ENCODE results near the gene AGPAT3.

The AGPAT3 gene

GRCh38 chr21:43975469-43976098 lies 110.6 kb downstream of the AGPAT3 start:
- DNase-seq (ENCODE audit: low spot score): peak; percentile 90

- DNase-seq (ENCODE audit: low spot score): no peak
Measured at GRCh38 chr21:43976661-43977060, 111.6 kb downstream of the AGPAT3 start.

GRCh38 chr21:43978060-43978459 lies 113.0 kb downstream of the AGPAT3 start:
- DNase-seq (ENCODE audit: low spot score): no peak

GRCh38 chr21:43979654-43980053 lies 114.6 kb downstream of the AGPAT3 start:
- DNase-seq (ENCODE audit: low spot score): no peak

GRCh38 chr21:43981151-43981870 lies 116.3 kb downstream of the AGPAT3 start:
- DNase-seq (ENCODE audit: low spot score): no peak

- DNase-seq (ENCODE audit: low spot score): no peak
Measured at GRCh38 chr21:43981871-43982210, 116.8 kb downstream of the AGPAT3 start.

- no peak for DNase-seq (ENCODE audit: low spot score)
Measured at GRCh38 chr21:43982489-43983078, 117.6 kb downstream of the AGPAT3 start.

- no peak for DNase-seq (ENCODE audit: low spot score)
Measured at GRCh38 chr21:43983390-43983789, 118.4 kb downstream of the AGPAT3 start.

GRCh38 chr21:43983860-43984420 lies 118.9 kb downstream of the AGPAT3 start:
- DNase-seq (ENCODE audit: low spot score): no peak

GRCh38 chr21:43984905-43985689 lies 120.1 kb downstream of the AGPAT3 start:
- no peak for DNase-seq (ENCODE audit: low spot score)

GRCh38 chr21:43985690-43986251 lies 120.7 kb downstream of the AGPAT3 start:
- no peak for DNase-seq (ENCODE audit: low spot score)

GRCh38 chr21:43986544-43987451 lies 121.8 kb downstream of the AGPAT3 start:
- DNase-seq (ENCODE audit: low spot score): no peak

- no peak for DNase-seq (ENCODE audit: low spot score)
Measured at GRCh38 chr21:43987509-43987908, 122.5 kb downstream of the AGPAT3 start.

- no peak for DNase-seq (ENCODE audit: low spot score)
Measured at GRCh38 chr21:43988016-43988415, 123.0 kb downstream of the AGPAT3 start.

- no peak for DNase-seq (ENCODE audit: low spot score)
Measured at GRCh38 chr21:43988506-43989230, 123.6 kb downstream of the AGPAT3 start.

- no peak for DNase-seq (ENCODE audit: low spot score)
Measured at GRCh38 chr21:43989401-43989800, 124.4 kb downstream of the AGPAT3 start.

GRCh38 chr21:43991447-43991991 lies 126.5 kb downstream of the AGPAT3 start:
- DNase-seq (ENCODE audit: low spot score): no peak

GRCh38 chr21:43992121-43992520 lies 127.1 kb downstream of the AGPAT3 start:
- DNase-seq (ENCODE audit: low spot score): no peak

GRCh38 chr21:43993420-43993934 lies 128.5 kb downstream of the AGPAT3 start:
- no peak for DNase-seq (ENCODE audit: low spot score)

GRCh38 chr21:43994085-43994484 lies 129.1 kb downstream of the AGPAT3 start:
- DNase-seq (ENCODE audit: low spot score): no peak
